Mammary epithelial cell (primary cell): ENCODE data around the gene ANKRD18B.
"Not testable (repeated sequence)": the region's sequence is repeated elsewhere in the genome, so short reads cannot be mapped to it uniquely, and the experiment has no call there.

ENCODE experiments used
- EZH2 ChIP-seq: IDR thresholded peaks from 2 replicates; pipeline ENCODE4 v1.6.1; 2012; ENCODE audit warnings: low read length, inconsistent platforms, borderline replicate concordance
- TF ChIP-seq, protein P1 (sequence below), 2 donors: IDR thresholded peaks in 1 of 2; conservative IDR thresholded peaks in 1 of 2; 2 replicates each; pipeline ENCODE4 v1.5.1; 2011 to 2012; ENCODE audit warnings: inconsistent platforms in 2 of 2, low read length in 2 of 2, mild to moderate bottlenecking in 2 of 2, control low read depth in 1 of 2, low read depth in 1 of 2; ENCODE audit not compliant: insufficient read depth in 1 of 2; ENCODE audit errors: extremely low read depth in 1 of 2

DNA sequence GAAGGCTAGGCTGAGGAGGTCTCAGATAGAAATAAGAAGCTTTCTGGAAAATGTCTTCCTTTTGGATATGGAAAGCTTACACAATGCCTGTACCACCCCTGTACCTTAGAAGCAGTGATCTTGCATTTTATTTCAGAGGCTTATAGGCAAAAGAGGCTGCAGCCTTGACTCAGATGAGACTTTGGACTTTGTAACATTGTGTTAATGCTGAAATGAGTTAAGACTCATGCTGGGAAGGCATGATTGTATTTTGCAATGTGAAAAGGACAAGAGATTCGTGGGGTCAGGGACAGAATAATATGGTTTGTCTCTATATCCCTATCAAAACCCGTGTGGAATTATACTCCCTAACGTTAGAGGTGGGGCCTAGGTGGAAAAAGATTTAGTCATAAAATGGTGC lies 53.7 kb downstream of the ANKRD18B start:
- TF ChIP-seq, protein P1, sequence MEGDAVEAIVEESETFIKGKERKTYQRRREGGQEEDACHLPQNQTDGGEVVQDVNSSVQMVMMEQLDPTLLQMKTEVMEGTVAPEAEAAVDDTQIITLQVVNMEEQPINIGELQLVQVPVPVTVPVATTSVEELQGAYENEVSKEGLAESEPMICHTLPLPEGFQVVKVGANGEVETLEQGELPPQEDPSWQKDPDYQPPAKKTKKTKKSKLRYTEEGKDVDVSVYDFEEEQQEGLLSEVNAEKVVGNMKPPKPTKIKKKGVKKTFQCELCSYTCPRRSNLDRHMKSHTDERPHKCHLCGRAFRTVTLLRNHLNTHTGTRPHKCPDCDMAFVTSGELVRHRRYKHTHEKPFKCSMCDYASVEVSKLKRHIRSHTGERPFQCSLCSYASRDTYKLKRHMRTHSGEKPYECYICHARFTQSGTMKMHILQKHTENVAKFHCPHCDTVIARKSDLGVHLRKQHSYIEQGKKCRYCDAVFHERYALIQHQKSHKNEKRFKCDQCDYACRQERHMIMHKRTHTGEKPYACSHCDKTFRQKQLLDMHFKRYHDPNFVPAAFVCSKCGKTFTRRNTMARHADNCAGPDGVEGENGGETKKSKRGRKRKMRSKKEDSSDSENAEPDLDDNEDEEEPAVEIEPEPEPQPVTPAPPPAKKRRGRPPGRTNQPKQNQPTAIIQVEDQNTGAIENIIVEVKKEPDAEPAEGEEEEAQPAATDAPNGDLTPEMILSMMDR (conservative IDR thresholded peaks at IDR 0.05 in 1 of 2, IDR thresholded peaks at IDR 0.05 in 1 of 2; ENCODE audit: extremely low read depth in 1 of 2, insufficient read depth in 1 of 2, low read depth in 1 of 2, low read length in 2 of 2): not testable (repeated sequence)
- TF ChIP-seq EZH2: not testable (repeated sequence)
